HG02973 (cell line): Measurements from ENCODE around the gene BAIAP2L1.
"Not testable (repeated sequence)": the region's sequence is repeated elsewhere in the genome, so short reads cannot be mapped to it uniquely, and the experiment has no call there.

ENCODE experiments used
- ATAC-seq: cut with Tn5 transposase; IDR thresholded peaks from one replicate; pipeline ENCODE4 v1.9.1; 2021; ENCODE audit warnings: moderate library complexity; ENCODE audit not compliant: unreplicated experiment

BAIAP2L1 gene

GRCh38 chr7:98400542-98401340 lies at the start of gene BAIAP2L1:
Gene BAIAP2L1, minus strand, starts transcription at chr7:98401090. Its CDS starts 238 bp downstream, at chr7:98400852.
- ATAC-seq, result peak; percentile 61

- ATAC-seq, result no peak
Observed at GRCh38 chr7:98448766-98449165, 47.9 kb upstream of the BAIAP2L1 start.

GRCh38 chr7:98440992-98441391 lies 40.1 kb upstream of the BAIAP2L1 start:
- not testable (repeated sequence) for ATAC-seq

- no peak for ATAC-seq
Observed at GRCh38 chr7:98439484-98439883, 38.6 kb upstream of the BAIAP2L1 start.

GRCh38 chr7:98434087-98434486 lies 33.2 kb upstream of the BAIAP2L1 start:
- no peak for ATAC-seq

GRCh38 chr7:98429799-98430198 lies 28.9 kb upstream of the BAIAP2L1 start:
- no peak for ATAC-seq

- no peak for ATAC-seq
Observed at GRCh38 chr7:98423043-98423442, 22.2 kb upstream of the BAIAP2L1 start.

- ATAC-seq, result no peak
Observed at GRCh38 chr7:98420966-98421612, 20.2 kb upstream of the BAIAP2L1 start.

- ATAC-seq, result not testable (repeated sequence)
Observed at GRCh38 chr7:98419988-98420387, 19.1 kb upstream of the BAIAP2L1 start.

GRCh38 chr7:98419316-98419691 lies 18.4 kb upstream of the BAIAP2L1 start:
- not testable (repeated sequence) for ATAC-seq

- ATAC-seq, result no peak
Observed at GRCh38 chr7:98418636-98419315, 17.9 kb upstream of the BAIAP2L1 start.

GRCh38 chr7:98418271-98418635 lies 17.4 kb upstream of the BAIAP2L1 start:
- ATAC-seq, result no peak

GRCh38 chr7:98417604-98418270 lies 16.8 kb upstream of the BAIAP2L1 start:
- ATAC-seq, result not testable (repeated sequence)

- no peak for ATAC-seq
Observed at GRCh38 chr7:98414205-98414900, 13.5 kb upstream of the BAIAP2L1 start.

GRCh38 chr7:98413655-98414054 lies 12.8 kb upstream of the BAIAP2L1 start:
- ATAC-seq, result not testable (repeated sequence)

GRCh38 chr7:98409843-98410242 lies 9.0 kb upstream of the BAIAP2L1 start:
- ATAC-seq, result no peak

- ATAC-seq, result not testable (repeated sequence)
Observed at GRCh38 chr7:98408146-98408545, 7.3 kb upstream of the BAIAP2L1 start.

GRCh38 chr7:98406827-98407226 lies 5.9 kb upstream of the BAIAP2L1 start:
- ATAC-seq, result no peak

- no peak for ATAC-seq
Observed at GRCh38 chr7:98404840-98405239, 4.0 kb upstream of the BAIAP2L1 start.

- ATAC-seq, result no peak
Observed at GRCh38 chr7:98399890-98400541, 874 bp downstream of the BAIAP2L1 start.
